Measurements from ENCODE around the gene RASSF1. TPM values are rescaled to one million over a fixed set of nuclear protein-coding genes. Genes with fewer than 3 reads are reported as not detected.

The RASSF1 gene
- total and polyA plus RNA-seq, 2 of the 13 experiments (the other 11 are each of a cell fraction or from before 2014, with no cell fraction given) = 10.2 to 27.5 TPM

DNA sequence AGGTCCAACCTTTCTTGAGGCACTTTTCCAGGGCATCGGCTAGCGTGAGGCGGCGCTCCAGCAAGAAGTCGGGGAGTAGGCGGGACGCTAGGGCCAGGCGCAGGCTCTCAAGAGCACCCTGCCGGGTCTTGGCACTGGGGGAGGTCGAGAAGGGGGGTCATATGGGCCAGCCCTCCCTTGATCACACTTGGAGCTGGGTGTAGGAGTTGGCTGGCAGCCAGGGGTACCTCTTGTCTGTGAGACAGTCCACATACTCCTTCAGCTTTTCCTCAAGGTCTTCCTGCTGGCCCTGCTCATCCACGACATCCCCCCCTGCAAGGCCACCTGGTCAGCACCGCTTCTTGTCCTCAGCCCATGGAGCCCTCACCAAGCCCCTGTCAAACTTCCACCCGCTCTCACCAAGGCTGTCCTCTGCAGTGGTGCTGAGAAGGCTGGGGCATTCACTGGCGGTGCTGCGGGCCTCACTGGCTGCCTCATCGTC is 50.4 kb downstream of the RASSF1 start:
- no peak for FAIRE-seq
- peaks cover 22 to 40% of the 10 kb centered on the region in 2 experiments for H3K36me3 ChIP-seq (replicated peaks in 1 of 2; ENCODE audit: control insufficient read depth in 1 of 2, insufficient read depth in 2 of 2, low read length in 2 of 2)
- no peak overlapping the region for H3K27ac ChIP-seq (ENCODE audit: extremely low read length, insufficient read depth, low read length)
- in situ Hi-C loops (cut with HindIII; ENCODE audit: extremely low pct_ligation_motif_present, low pct_unique_long_range_greater_than_20kb) = no loop called here
- no peak for TF ChIP-seq HNRNPUL1 (IDR thresholded peaks at IDR 0.05; ENCODE audit: low read depth, low read length)
- TF ChIP-seq, protein P1, sequence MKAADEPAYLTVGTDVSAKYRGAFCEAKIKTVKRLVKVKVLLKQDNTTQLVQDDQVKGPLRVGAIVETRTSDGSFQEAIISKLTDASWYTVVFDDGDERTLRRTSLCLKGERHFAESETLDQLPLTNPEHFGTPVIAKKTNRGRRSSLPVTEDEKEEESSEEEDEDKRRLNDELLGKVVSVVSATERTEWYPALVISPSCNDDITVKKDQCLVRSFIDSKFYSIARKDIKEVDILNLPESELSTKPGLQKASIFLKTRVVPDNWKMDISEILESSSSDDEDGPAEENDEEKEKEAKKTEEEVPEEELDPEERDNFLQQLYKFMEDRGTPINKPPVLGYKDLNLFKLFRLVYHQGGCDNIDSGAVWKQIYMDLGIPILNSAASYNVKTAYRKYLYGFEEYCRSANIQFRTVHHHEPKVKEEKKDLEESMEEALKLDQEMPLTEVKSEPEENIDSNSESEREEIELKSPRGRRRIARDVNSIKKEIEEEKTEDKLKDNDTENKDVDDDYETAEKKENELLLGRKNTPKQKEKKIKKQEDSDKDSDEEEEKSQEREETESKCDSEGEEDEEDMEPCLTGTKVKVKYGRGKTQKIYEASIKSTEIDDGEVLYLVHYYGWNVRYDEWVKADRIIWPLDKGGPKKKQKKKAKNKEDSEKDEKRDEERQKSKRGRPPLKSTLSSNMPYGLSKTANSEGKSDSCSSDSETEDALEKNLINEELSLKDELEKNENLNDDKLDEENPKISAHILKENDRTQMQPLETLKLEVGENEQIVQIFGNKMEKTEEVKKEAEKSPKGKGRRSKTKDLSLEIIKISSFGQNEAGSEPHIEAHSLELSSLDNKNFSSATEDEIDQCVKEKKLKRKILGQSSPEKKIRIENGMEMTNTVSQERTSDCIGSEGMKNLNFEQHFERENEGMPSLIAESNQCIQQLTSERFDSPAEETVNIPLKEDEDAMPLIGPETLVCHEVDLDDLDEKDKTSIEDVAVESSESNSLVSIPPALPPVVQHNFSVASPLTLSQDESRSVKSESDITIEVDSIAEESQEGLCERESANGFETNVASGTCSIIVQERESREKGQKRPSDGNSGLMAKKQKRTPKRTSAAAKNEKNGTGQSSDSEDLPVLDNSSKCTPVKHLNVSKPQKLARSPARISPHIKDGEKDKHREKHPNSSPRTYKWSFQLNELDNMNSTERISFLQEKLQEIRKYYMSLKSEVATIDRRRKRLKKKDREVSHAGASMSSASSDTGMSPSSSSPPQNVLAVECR (CRISPR knock-in tag; IDR thresholded peaks at IDR 0.05; ENCODE audit: borderline replicate concordance) = 0 out of 2 replicates have a peak, but pooled peaks have one; percentile 31
- POLR2A ChIA-PET = no interaction called here
- no peaks in the 10 kb centered on the region for H3K27me3 ChIP-seq (ENCODE audit: control insufficient read depth in 1 of 2, insufficient read depth in 2 of 2, low read length in 2 of 2)
- WGBS (ENCODE audit: low lambda C conversion rate) = 98% methylated on average over 6 of the region's 16 CpGs
- CTCF ChIA-PET (ENCODE audit: low intra/inter-chr PET ratio, low total read pairs) = no interaction called here
- H3K79me2 ChIP-seq (ENCODE audit: insufficient read depth, low read length) = peaks cover 15% of the 10 kb centered on the region
- H3K4me1 ChIP-seq (ENCODE audit: insufficient read depth, low read length) = peaks cover 28% of the 10 kb centered on the region
- H3K4me2 ChIP-seq (ENCODE audit: low read depth, low read length) = no peak overlapping the region
- no peak overlapping the region for H2AFZ ChIP-seq (ENCODE audit: low read length)
- DNase-seq (ENCODE audit: low spot score) = no peak
- no peak overlapping the region for H3K4me3 ChIP-seq (replicated peaks in 1 of 3; ENCODE audit: insufficient read depth in 1 of 3, low read depth in 2 of 3, low read length in 3 of 3)
- intact Hi-C loops (cut with micrococcal nuclease; ENCODE audit: unreplicated experiment) = no loop called here
- ATAC-seq = no peak
- no TSS peak for BruUV-seq (replicated peaks)
- no peaks in the 10 kb centered on the region for H4K20me1 ChIP-seq (ENCODE audit: insufficient read depth, low read length)
- H3K9me3 ChIP-seq (ENCODE audit: low read length) = no peaks in the 10 kb centered on the region
- H3K9ac ChIP-seq (ENCODE audit: insufficient read depth, low read depth, low read length) = no peak overlapping the region

DNA sequence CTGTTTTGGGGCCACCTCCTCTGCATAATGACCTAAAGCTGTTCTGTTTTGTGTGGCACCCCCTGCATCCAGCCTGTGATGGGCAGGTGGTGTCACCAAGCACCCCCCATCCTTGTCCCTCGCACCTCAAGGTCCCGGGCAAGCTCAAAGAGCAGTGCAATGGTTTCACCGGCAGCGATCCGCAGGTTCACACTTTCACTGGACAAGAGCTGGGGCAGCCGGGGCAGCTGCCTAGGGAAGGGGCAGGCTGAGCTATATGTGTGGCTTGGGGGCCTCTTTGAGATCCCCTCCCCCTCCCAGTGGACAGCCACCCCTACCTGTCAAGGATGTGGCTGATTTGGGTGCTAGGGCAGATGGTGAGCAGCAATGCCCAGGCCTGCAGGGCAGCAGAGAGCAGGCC is 51.5 kb downstream of the RASSF1 start:
- Histone ChIP-seq H3K9ac (ENCODE audit: insufficient read depth, low read depth, low read length) (no peak overlapping the region), H3K27ac (ENCODE audit: extremely low read length, insufficient read depth, low read length) (no peak overlapping the region), H3K27me3 (ENCODE audit: control insufficient read depth in 1 of 2, insufficient read depth in 2 of 2, low read length in 2 of 2) (no peaks in the 10 kb centered on the region), H3K9me3 (ENCODE audit: low read length) (no peaks in the 10 kb centered on the region), H3K4me2 (ENCODE audit: low read depth, low read length) (no peak overlapping the region), H3K4me1 (ENCODE audit: insufficient read depth, low read length) (peaks cover 28% of the 10 kb centered on the region), H3K79me2 (ENCODE audit: insufficient read depth, low read length) (peaks cover 15% of the 10 kb centered on the region), H4K20me1 (ENCODE audit: insufficient read depth, low read length) (no peaks in the 10 kb centered on the region), H2AFZ (ENCODE audit: low read length) (no peak overlapping the region), H3K36me3 (replicated peaks in 1 of 2; ENCODE audit: control insufficient read depth in 1 of 2, insufficient read depth in 2 of 2, low read length in 2 of 2) (peaks cover 22 to 40% of the 10 kb centered on the region in 2 experiments), H3K4me3 (replicated peaks in 1 of 3; ENCODE audit: insufficient read depth in 1 of 3, low read depth in 2 of 3, low read length in 3 of 3) (no peak overlapping the region)
- BruUV-seq (replicated peaks) = no TSS peak
- CTCF ChIA-PET (ENCODE audit: low intra/inter-chr PET ratio, low total read pairs) = no interaction called here
- 96% methylated on average over 6 of the region's 6 CpGs for WGBS (ENCODE audit: low lambda C conversion rate)
- FAIRE-seq (no peak), ATAC-seq (no peak), DNase-seq (ENCODE audit: low spot score) (no peak)
- POLR2A ChIA-PET = interaction anchor here (0.8 kb wide), 1 partner anchor 10 kb away, joined by 3 read pairs; the partner anchor contains the start of genes HYAL3 and NAA80
- TF ChIP-seq REL (CRISPR knock-in tag; conservative IDR thresholded peaks at IDR 0.05) (no peak), SAP130 (CRISPR knock-in tag; IDR thresholded peaks at IDR 0.05; ENCODE audit: low read depth) (no peak), ZNF121 (CRISPR knock-in tag; IDR thresholded peaks at IDR 0.05) (no peak), JARID2 (CRISPR knock-in tag; IDR thresholded peaks at IDR 0.05; ENCODE audit: insufficient replicate concordance) (no peak), HMGA1 (CRISPR knock-in tag; conservative IDR thresholded peaks at IDR 0.05) (no peak)
- TF ChIP-seq, protein P2, sequence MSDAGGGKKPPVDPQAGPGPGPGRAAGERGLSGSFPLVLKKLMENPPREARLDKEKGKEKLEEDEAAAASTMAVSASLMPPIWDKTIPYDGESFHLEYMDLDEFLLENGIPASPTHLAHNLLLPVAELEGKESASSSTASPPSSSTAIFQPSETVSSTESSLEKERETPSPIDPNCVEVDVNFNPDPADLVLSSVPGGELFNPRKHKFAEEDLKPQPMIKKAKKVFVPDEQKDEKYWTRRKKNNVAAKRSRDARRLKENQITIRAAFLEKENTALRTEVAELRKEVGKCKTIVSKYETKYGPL (CRISPR knock-in tag; IDR thresholded peaks at IDR 0.05) = no peak
- TF ChIP-seq, protein P3, sequence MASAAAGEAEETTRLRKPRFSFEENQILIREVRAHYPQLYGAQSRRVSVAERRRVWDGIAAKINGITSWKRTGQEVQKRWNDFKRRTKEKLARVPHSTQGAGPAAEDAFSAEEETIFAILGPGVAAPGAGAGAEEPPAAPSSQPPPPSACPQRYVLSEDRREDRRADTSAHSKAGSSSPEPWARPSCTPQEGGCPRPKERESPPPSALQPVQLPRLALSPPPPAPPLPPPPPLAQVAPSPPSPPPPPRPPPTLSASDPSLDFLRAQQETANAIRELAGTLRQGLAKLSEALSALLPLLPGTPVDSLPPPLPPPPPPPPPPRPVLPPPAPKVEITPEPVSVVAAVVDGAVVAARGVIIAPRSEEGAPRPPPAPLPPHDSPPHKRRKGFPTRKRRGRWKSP (CRISPR knock-in tag; IDR thresholded peaks at IDR 0.05) = no peak
- TF ChIP-seq, protein P4, sequence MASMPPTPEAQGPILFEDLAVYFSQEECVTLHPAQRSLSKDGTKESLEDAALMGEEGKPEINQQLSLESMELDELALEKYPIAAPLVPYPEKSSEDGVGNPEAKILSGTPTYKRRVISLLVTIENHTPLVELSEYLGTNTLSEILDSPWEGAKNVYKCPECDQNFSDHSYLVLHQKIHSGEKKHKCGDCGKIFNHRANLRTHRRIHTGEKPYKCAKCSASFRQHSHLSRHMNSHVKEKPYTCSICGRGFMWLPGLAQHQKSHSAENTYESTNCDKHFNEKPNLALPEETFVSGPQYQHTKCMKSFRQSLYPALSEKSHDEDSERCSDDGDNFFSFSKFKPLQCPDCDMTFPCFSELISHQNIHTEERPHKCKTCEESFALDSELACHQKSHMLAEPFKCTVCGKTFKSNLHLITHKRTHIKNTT (CRISPR knock-in tag; IDR thresholded peaks at IDR 0.05) = no peak
- intact Hi-C loops (cut with micrococcal nuclease; ENCODE audit: unreplicated experiment) (no loop called here), in situ Hi-C loops (cut with HindIII; ENCODE audit: extremely low pct_ligation_motif_present, low pct_unique_long_range_greater_than_20kb) (no loop called here)
